NCI-H1105 treated with DMSO at 0.1 percent for 48 hours (cell line): Measurements from ENCODE around the gene COG4.
"Not testable (repeated sequence)": the region's sequence is repeated elsewhere in the genome, so short reads cannot be mapped to it uniquely, and the experiment has no call there.

ENCODE experiments used
- DNase-seq: peaks from one replicate; lab custom pipeline; 2025; lab: John Stamatoyannopoulos, UW

The COG4 gene

GRCh38 chr16:70454222-70455034 lies 68.9 kb downstream of the COG4 start, which contains the start of gene FCSK:
Gene FCSK (plus strand): TSS chr16:70454595. CDS start chr16:70463191, 8,596 bp downstream.
- peak; percentile 69 for DNase-seq

- no peak for DNase-seq
These were observed 69.5 kb downstream of the COG4 start for GRCh38 chr16:70453892-70454221.

GRCh38 chr16:70453117-70453891 lies 70.0 kb downstream of the COG4 start:
- DNase-seq: no peak

DNA sequence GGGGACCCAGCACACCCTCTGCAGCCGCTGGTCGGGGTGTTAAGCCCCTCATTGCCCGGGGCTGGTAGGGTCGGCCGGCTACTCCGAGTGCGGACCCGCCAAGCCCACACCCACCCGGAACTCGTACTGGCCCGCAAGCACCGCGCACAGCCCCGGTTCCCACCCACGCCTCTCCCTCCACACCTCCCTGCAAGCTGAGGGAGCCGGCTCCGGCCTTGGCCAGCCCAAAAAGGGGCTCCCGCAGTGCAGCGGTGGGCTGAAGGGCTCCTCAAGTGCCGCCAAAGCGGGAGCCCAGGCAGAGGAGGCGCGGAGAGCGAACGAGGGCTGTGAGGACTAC lies 72.4 kb downstream of the COG4 start:
- not testable (repeated sequence) for DNase-seq

- not testable (repeated sequence) for DNase-seq
These were observed 73.0 kb downstream of the COG4 start for GRCh38 chr16:70450142-70451003.

GRCh38 chr16:70448075-70448474 lies 75.3 kb downstream of the COG4 start:
- DNase-seq: no peak

GRCh38 chr16:70444249-70445063 lies 78.9 kb downstream of the COG4 start:
- no peak for DNase-seq

- DNase-seq: no peak
These were observed 81.0 kb downstream of the COG4 start for GRCh38 chr16:70442344-70442743.

DNA sequence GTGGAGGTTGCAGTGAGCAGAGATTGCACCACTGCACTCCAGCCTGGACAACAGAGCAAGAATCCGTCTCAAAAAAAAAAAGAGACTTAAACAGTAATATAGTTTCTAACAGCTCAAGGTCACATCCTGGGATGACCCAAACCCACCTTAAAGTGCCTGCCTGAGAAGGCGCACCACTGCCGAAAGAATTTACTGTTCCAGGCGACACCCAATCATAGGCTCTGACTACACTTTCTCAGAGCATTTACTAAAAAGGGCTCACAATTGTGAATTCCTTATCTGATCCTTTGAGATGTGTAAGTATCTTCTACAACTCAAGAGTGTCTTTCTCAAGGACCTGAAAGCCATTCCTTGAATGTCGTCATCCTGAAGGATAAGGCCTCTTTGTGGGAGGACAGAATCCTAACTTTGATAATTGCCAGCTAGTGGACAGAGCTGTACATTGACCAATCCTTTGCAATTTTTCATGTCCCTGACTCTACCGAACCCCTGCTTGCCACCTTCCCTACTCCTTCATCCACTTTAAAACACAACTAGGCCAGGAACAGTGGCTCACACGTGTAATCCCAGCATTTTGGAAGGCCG lies 81.9 kb downstream of the COG4 start:
- no peak for DNase-seq

DNA sequence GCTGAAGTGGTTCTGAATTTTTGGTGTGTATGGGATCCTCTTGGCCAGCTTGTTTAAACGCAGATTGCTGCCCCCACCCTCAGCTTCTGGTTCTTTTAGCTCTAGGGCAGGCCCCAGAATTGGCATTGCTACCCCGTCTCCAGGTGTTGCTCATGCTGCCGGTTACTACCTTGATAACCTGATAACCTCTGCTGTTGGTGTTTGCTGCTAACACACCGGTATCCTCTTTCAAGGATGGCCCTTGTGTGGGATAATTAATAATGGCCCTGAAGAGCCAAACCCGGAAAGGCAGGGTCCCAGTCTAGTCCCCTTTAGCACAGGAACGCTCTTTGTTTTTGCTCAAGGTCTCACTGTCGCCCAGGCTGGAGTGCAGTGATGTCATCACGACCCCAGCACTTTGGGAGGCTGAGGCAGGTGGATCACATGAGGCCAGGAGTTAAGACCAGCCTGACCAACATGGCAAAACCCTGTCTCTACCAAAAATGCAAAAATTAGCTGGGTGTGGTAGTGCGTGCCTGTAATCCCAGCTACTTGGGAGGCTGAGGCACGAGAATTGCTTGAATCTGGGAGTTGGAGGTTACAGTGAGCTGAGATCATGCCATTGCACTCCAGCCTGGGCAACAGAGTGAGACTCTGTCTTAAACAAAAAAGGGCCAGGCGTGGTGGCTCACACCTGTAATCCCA lies 83.2 kb downstream of the COG4 start:
- DNase-seq: no peak

GRCh38 chr16:70438969-70439862 lies 84.1 kb downstream of the COG4 start, which contains the start of gene ST3GAL2:
Gene ST3GAL2 (minus strand): TSS chr16:70439100. CDS start chr16:70398530, 40,570 bp downstream.
- DNase-seq: peak; percentile 85

- no peak for DNase-seq
These were observed 84.8 kb downstream of the COG4 start for GRCh38 chr16:70438585-70438968.

GRCh38 chr16:70437582-70438557 lies 85.5 kb downstream of the COG4 start:
- DNase-seq: no peak

GRCh38 chr16:70437017-70437581 lies 86.3 kb downstream of the COG4 start:
- no peak for DNase-seq

DNA sequence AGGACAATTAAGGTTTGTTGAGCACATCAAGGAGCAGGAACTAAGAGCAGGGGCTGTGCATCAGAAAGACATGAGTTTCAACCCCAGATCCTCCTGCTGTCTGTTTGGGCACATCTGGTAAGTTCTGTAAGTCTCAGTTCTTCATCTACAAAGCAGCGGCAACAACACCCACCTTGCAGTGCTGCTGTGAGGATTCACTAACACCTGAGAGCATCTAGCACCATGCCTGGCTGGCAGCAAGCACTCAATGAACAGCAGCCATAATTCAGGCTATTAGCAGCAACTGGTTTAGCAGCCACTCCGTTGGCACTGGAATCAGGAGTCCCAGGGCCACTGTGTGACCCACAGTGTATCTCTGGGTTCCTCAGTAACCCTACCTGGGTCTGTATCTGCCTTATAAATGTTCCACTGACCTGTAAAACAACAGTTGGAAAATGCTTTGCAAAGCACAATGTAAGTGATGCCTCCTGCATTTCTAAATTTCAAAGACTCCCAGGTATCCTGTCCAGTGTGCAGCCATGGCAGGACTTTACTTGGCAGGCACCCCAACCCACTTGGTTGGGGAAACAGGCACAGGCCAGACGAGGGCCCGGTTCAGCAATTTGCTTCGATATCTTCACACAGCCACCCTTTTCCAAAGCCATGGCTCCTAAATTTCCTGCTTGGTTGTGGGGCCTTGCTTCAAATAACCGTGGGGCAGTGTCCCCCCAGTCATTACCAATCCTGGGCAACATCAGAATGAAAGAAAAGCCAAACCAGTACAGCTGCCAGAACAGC lies 88.7 kb downstream of the COG4 start:
- no peak for DNase-seq

- DNase-seq: no peak
These were observed 89.8 kb downstream of the COG4 start for GRCh38 chr16:70433458-70434103.
